ENCODE measurements around the gene ANKRD40. TPM values are rescaled to one million over a fixed set of nuclear protein-coding genes. Genes with fewer than 3 reads are reported as not detected.

The ANKRD40 gene
- total RNA-seq, 6 experiments from 2014 or later, result 13.9 to 17.4 (median 15.1) TPM

- intact Hi-C loops (cut with DNase I), result no loop called here
- 16% methylated on average over 3 of the region's 3 CpGs for WGBS (ENCODE audit: insufficient coverage, low coverage, low lambda C conversion rate, missing lambda C conversion rate)
- Histone ChIP-seq H3K27ac (peak overlapping the region in 1 of 3 donors; percentile 1), H3K9me3 (no peaks in the 10 kb centered on the region), H3K36me3 (no peaks in the 10 kb centered on the region), H3K4me1 (peaks cover 0 to 69% (median 31%) of the 10 kb centered on the region in 4 donors), H3K4me3 (no peak overlapping the region), H3K27me3 (no peaks in the 10 kb centered on the region)
- TF ChIP-seq POLR2A (IDR thresholded peaks at IDR 0.05) (no peak), CTCF (IDR thresholded peaks at IDR 0.05) (no peak)
- ATAC-seq (no peak), DNase-seq (no peak)
These were observed 15.0 kb upstream of the ANKRD40 start for GRCh38 chr17:50722746-50723145.

DNA sequence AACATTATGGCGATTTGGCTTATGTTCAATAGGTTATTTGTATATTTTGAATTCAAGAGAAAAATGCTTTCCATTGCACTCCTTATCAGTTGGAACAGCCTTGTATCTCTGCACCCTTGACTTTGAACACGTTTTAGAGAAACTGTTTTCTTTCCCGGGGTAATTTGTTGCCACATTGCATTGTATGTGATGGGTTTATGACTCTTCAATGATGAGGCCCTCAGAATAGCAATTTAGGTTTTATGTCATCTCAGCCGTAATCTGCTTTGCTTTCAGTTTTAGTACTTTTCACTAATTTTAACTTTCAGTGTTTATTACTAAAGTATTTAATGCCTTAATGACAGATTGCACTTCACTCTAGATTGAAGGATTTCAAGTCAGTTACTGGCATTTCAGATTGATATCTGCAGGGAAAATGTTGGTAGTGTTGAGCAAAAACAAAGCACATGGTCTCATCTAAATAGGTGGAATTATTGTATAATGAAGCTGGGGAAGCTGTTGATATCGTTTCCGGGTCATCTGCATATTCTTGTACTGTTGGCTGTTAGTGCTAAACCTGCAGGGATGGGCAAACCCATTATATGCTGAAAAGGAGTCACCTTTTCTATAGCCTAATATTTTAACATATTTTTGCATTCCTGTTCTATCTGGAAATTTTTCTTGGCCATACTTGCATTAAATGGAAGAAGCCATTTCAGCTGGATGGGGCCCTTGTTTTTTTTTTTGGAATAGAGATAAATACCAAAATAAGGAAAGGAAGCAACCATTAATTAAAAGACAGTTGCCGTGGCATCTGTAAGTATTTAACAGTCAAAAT is 13.7 kb upstream of the ANKRD40 start:
- intact Hi-C loops (cut with DNase I), result no loop called here
- no peak for ATAC-seq
- TF ChIP-seq CTCF (IDR thresholded peaks at IDR 0.05), result no peak
- no peak for TF ChIP-seq POLR2A (IDR thresholded peaks at IDR 0.05)
- H3K27me3 ChIP-seq, result no peaks in the 10 kb centered on the region
- no peaks in the 10 kb centered on the region for H3K36me3 ChIP-seq
- H3K4me1 ChIP-seq, result peaks cover 0 to 64% (median 31%) of the 10 kb centered on the region in 4 donors
- peak overlapping the region; percentile 74 to 93 (median 79) for H3K4me3 ChIP-seq
- H3K27ac ChIP-seq, result peak overlapping the region; percentile 10 to 99 (median 92)
- under 1% methylated on average over 7 of the region's 7 CpGs for WGBS (ENCODE audit: insufficient coverage, low coverage, low lambda C conversion rate, missing lambda C conversion rate)
- H3K9me3 ChIP-seq, result no peaks in the 10 kb centered on the region
- no peak for DNase-seq

- no peak for TF ChIP-seq POLR2A (IDR thresholded peaks at IDR 0.05)
- no peak for TF ChIP-seq CTCF (IDR thresholded peaks at IDR 0.05)
- Histone ChIP-seq H3K9me3 (no peaks in the 10 kb centered on the region), H3K4me1 (peaks cover 0 to 58% (median 27%) of the 10 kb centered on the region in 4 donors), H3K27ac (peak overlapping the region; percentile 92 to 99 (median 98)), H3K36me3 (no peaks in the 10 kb centered on the region), H3K4me3 (peak overlapping the region; percentile 74 to 93 (median 79)), H3K27me3 (no peaks in the 10 kb centered on the region)
- under 1% methylated on average over 18 of the region's 25 CpGs for WGBS (ENCODE audit: insufficient coverage, low coverage, low lambda C conversion rate, missing lambda C conversion rate)
- intact Hi-C loops (cut with DNase I), result no loop called here
- ATAC-seq (no peak), DNase-seq (no peak)
These were observed 12.4 kb upstream of the ANKRD40 start for GRCh38 chr17:50719924-50720794.

- 5% methylated on average over 16 of the region's 76 CpGs for WGBS (ENCODE audit: insufficient coverage, low coverage, low lambda C conversion rate, missing lambda C conversion rate)
- Histone ChIP-seq H3K27me3 (no peaks in the 10 kb centered on the region), H3K4me3 (peak within 1 kb of the TSS; percentile 74 to 93 (median 79)), H3K27ac (peak within 1 kb of the TSS; percentile 92 to 99 (median 98)), H3K9me3 (no peaks in the 10 kb centered on the region), H3K36me3 (no peaks in the 10 kb centered on the region), H3K4me1 (peaks cover 0 to 53% (median 26%) of the 10 kb centered on the region in 4 donors)
- peak; percentile 95 to 96 (median 95) for DNase-seq
- peak; percentile 90 to 97 (median 94) for ATAC-seq
- no peak for TF ChIP-seq CTCF (IDR thresholded peaks at IDR 0.05)
- TF ChIP-seq POLR2A (IDR thresholded peaks at IDR 0.05), result peak; percentile 79
- intact Hi-C loops (cut with DNase I), result no loop called here
These were observed 11.6 kb upstream of the ANKRD40 start, which contains the start of gene LUC7L3 for GRCh38 chr17:50719144-50719923. TSS of gene LUC7L3 (plus strand) at chr17:50719603. CDS start at chr17:50719733, 130 bp downstream.
